Adipocyte (in vitro differentiated cells): ENCODE results near the gene HEBP1.

Experiments
- DNase-seq: peaks from one replicate; pipeline ENCODE4 v3.0.0-alpha.2; 2015; ENCODE audit warnings: low read depth
- H3K27me3 ChIP-seq: replicated peaks from 2 replicates; pipeline ENCODE4 v1.7.0; 2013; ENCODE audit warnings: mild to moderate bottlenecking, low read length, moderate library complexity; ENCODE audit not compliant: control insufficient read depth, insufficient read depth
- H3K36me3 ChIP-seq: 2 replicates; pipeline ENCODE4 v1.7.0; 2013; ENCODE audit warnings: low read length, mild to moderate bottlenecking, moderate library complexity; ENCODE audit not compliant: control insufficient read depth, insufficient read depth, severe bottlenecking
- H3K4me1 ChIP-seq: 2 replicates; pipeline ENCODE4 v1.7.0; 2013; ENCODE audit warnings: mild to moderate bottlenecking, low read length, moderate library complexity; ENCODE audit not compliant: control insufficient read depth, insufficient read depth
- H3K4me3 ChIP-seq: 2 replicates; pipeline ENCODE4 v1.7.0; 2013; ENCODE audit warnings: mild to moderate bottlenecking, low read length, moderate library complexity
- H3K9ac ChIP-seq: 2 replicates; pipeline ENCODE4 v1.7.0; 2013; ENCODE audit warnings: mild to moderate bottlenecking, low read length, moderate library complexity
- H3K9me3 ChIP-seq: 2 replicates; pipeline ENCODE4 v1.7.0; 2013; ENCODE audit warnings: mild to moderate bottlenecking, low read length, moderate library complexity; ENCODE audit not compliant: control insufficient read depth

Gene HEBP1, protein sequence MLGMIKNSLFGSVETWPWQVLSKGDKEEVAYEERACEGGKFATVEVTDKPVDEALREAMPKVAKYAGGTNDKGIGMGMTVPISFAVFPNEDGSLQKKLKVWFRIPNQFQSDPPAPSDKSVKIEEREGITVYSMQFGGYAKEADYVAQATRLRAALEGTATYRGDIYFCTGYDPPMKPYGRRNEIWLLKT

GRCh38 chr12:12999959-13000615, at the start of gene HEBP1:
TSS of gene HEBP1 (minus strand) at chr12:13000265. CDS start at chr12:13000114, 151 bp downstream.
- H3K27me3 ChIP-seq: no peaks in the 10 kb centered on the region
- H3K9me3 ChIP-seq: no peaks in the 10 kb centered on the region
- H3K4me3 ChIP-seq: peak within 1 kb of the TSS; percentile 99
- peak within 1 kb of the TSS; percentile 98 for H3K9ac ChIP-seq
- peak; percentile 98 for DNase-seq
- peaks cover 51% of the 10 kb centered on the region for H3K4me1 ChIP-seq
- no peaks in the 10 kb centered on the region for H3K36me3 ChIP-seq

DNA sequence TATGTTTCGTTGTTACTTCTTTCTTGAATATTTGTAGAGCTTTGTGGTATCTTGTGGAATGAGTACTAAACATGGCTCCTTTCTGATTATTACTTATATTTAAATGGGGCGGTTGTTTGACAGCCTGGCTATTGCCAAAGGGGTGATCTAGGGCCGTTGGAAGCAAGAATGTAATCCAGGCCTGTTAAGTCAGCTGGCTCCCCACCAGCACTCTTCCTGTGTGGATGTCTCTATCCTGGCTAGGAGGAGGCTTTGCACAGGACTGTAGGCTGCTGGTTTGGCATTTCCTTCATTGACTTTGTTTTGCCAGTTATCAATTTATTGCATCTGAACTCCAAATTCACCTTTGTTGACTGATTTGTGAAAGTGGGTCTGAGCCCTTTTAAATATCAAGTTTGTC, 49.8 kb upstream of the HEBP1 start:
- Histone ChIP-seq H3K4me3 (no peak overlapping the region), H3K4me1 (peaks cover 21% of the 10 kb centered on the region), H3K9me3 (no peaks in the 10 kb centered on the region)

DNA sequence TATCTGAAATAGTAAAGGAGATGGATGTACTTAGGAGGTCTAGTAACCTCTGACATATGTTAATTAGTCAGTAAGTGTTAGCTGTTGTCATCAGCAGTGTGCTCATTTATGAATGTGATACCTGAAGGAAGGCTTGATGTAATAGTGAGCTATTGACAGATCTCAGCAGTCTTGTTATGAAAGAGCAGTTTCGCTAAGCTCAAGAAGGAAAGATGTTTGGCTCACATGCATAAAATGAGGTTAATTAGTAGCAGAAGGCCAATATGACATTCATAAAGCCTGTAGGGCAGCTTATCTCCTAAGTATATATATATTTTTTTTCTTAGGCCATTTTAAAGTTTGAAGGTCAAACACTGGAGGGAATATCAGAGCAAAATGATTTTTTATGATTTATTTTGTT, 46.9 kb upstream of the HEBP1 start:
- DNase-seq: no peak
- H3K9me3 ChIP-seq: no peaks in the 10 kb centered on the region
- no peaks in the 10 kb centered on the region for H3K36me3 ChIP-seq
- peaks cover 29% of the 10 kb centered on the region for H3K4me1 ChIP-seq
- no peak overlapping the region for H3K4me3 ChIP-seq
- no peak overlapping the region for H3K9ac ChIP-seq
- H3K27me3 ChIP-seq: no peaks in the 10 kb centered on the region

More for the DNA sequence above, 49.8 kb upstream of the HEBP1 start:
- H3K9ac ChIP-seq: no peak overlapping the region
- DNase-seq: peak; percentile 21
- H3K36me3 ChIP-seq: no peaks in the 10 kb centered on the region
- no peaks in the 10 kb centered on the region for H3K27me3 ChIP-seq

DNA sequence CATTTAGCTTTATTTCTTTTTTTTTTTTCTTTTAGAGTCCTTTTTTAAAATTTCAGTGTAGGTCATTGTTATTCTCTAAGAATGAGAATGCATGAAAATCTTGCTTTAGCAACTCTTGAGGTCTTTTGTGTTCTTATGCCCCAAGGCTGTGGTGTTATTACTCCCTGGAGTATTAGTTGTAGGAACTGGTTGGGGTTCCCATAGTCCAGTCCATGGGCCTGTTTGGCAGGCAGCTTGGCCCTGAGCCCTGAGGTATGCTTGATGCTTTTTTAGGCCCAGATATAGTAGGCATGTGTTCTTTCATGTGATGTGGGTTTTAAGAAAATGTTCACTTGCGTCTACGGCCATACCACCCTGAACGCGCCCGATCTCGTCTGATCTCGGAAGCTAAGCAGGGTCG, 45.8 kb upstream of the HEBP1 start:
- no peak overlapping the region for H3K9ac ChIP-seq
- no peaks in the 10 kb centered on the region for H3K27me3 ChIP-seq
- H3K4me3 ChIP-seq: no peak overlapping the region
- H3K36me3 ChIP-seq: no peaks in the 10 kb centered on the region
- H3K9me3 ChIP-seq: no peaks in the 10 kb centered on the region
- H3K4me1 ChIP-seq: peaks cover 29% of the 10 kb centered on the region
- DNase-seq: no peak

DNA sequence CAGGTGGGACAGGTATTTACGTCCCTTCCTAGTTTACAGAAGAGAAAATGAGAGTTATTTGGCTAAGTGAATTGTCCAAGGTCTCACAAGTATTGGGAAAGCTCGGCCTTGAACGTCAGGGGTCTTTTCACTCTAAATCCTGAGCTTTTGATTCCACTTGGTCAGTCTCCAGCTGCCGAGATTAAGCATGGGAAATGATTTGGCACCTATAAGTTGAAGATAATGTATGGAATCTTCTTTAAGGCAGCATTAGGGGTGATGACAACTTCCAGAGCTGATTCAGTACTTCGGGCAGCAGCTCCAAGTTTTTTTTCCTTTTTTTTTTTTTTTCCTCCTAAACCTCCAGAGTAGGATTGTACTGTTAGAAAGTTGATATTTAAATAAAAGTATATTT, 44.8 kb upstream of the HEBP1 start:
- peak overlapping the region; percentile 91 for H3K9ac ChIP-seq
- no peaks in the 10 kb centered on the region for H3K27me3 ChIP-seq
- peak; percentile 32 for DNase-seq
- H3K4me1 ChIP-seq: peaks cover 24% of the 10 kb centered on the region
- no peaks in the 10 kb centered on the region for H3K9me3 ChIP-seq
- peak overlapping the region; percentile 96 for H3K4me3 ChIP-seq
- no peaks in the 10 kb centered on the region for H3K36me3 ChIP-seq

- peak within 1 kb of the TSS; percentile 96 for H3K4me3 ChIP-seq
- peak within 1 kb of the TSS; percentile 91 for H3K9ac ChIP-seq
- DNase-seq: peak; percentile 85
Observed at GRCh38 chr12:13044002-13044905, 44.2 kb upstream of the HEBP1 start, which contains the start of gene FAM234B. TSS of gene FAM234B (plus strand) at chr12:13044381. CDS start at chr12:13044404, 23 bp downstream.

DNA sequence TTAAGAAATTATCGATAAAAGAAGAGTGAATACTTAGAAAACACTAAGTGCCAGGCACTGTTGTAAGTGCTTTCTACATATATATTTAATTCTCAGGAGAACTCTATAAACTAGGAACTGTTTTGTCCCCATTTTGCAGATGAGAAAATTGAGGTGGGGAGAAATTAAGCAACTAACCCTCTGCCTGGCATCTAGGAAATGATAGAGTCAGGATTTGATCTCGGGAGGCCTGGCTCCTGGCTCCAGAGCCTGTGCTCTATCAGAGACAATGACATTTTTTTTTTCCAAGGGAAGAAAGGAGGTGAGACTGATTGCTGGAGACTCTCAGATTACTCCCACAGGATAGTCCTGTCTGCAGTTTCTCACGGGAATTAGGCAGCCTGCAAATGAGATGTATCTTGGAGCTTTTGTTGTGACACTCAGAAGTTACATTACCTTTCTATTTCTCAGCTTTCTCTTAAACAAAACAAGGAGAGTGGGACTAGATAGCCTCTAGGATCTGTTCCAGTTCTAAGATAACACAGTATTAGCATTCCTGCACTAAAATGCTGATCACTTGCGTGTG, 42.7 kb upstream of the HEBP1 start:
- H3K9me3 ChIP-seq: no peaks in the 10 kb centered on the region
- no peak overlapping the region for H3K4me3 ChIP-seq
- no peaks in the 10 kb centered on the region for H3K36me3 ChIP-seq
- H3K4me1 ChIP-seq: peaks cover 35% of the 10 kb centered on the region
- no peaks in the 10 kb centered on the region for H3K27me3 ChIP-seq
- no peak for DNase-seq
- H3K9ac ChIP-seq: no peak overlapping the region

More at GRCh38 chr12:13044002-13044905, 44.2 kb upstream of the HEBP1 start, which contains the start of gene FAM234B:
- H3K36me3 ChIP-seq: no peaks in the 10 kb centered on the region
- H3K4me1 ChIP-seq: peaks cover 22% of the 10 kb centered on the region
- H3K27me3 ChIP-seq: no peaks in the 10 kb centered on the region
- no peaks in the 10 kb centered on the region for H3K9me3 ChIP-seq

DNA sequence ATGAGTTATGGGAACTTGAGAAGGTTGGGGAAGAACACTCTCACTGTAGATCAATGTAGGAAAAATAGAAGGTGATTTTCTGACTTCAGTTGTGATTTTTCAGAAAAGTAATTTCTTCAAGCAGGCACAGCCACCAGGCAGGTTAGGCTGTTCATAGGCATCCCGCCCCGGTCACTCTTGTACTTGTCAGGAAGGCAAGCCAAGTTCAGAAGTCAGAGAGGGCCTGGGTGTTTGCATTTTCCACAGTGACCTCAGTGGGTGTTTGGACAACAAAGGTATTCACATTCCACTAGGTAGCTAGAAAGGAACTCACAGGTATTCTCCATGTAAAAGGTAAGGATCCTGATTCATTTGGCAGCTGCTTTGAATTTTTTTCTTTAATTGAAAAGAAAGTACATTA, 41.2 kb upstream of the HEBP1 start:
- H3K4me3 ChIP-seq: no peak overlapping the region
- DNase-seq: no peak
- peaks cover 35% of the 10 kb centered on the region for H3K4me1 ChIP-seq
- H3K9ac ChIP-seq: no peak overlapping the region
- no peaks in the 10 kb centered on the region for H3K27me3 ChIP-seq
- no peaks in the 10 kb centered on the region for H3K9me3 ChIP-seq
- no peaks in the 10 kb centered on the region for H3K36me3 ChIP-seq

- no peak for DNase-seq
- no peak overlapping the region for H3K9ac ChIP-seq
- H3K36me3 ChIP-seq: no peaks in the 10 kb centered on the region
- H3K4me1 ChIP-seq: peaks cover 23% of the 10 kb centered on the region
- no peaks in the 10 kb centered on the region for H3K9me3 ChIP-seq
- H3K4me3 ChIP-seq: no peak overlapping the region
- H3K27me3 ChIP-seq: no peaks in the 10 kb centered on the region
Observed at GRCh38 chr12:13039328-13039956, 39.4 kb upstream of the HEBP1 start.

DNA sequence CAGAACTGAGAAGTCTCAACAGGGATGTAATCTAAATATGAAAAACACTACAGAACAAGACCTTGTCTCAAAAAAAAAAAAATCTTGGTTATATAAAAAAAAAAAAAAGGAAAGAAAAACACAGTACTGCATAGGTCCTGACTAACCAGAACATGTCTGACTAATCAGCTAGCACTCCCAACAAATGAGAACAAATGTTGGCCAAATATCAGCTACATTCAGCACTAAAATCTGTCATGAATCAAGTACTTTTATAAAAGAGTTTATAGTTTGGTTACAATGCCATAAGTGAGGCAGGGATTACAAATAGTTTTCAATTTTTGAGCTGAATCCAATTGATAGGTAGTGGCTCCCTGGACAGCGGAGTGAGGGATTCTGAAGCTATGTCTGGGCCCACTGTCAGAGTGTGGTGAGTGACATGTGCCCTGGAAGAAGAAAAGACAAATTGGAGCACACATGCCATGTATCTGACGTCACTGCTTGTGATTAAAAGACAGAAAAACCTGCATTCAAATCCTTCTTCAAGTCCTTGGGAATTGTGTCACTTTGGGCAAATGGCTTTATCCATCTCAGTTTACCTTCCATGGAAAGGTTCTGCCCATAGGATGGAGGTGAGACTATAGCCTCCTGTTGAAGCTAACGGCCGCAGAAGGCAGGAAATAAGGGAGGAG, 38.6 kb upstream of the HEBP1 start:
- Histone ChIP-seq H3K4me1 (peaks cover 27% of the 10 kb centered on the region), H3K27me3 (no peaks in the 10 kb centered on the region), H3K9ac (peak overlapping the region; percentile 27), H3K36me3 (no peaks in the 10 kb centered on the region), H3K4me3 (peak overlapping the region; percentile 20), H3K9me3 (no peaks in the 10 kb centered on the region)
- peak; percentile 59 for DNase-seq
